SU-DHL-6 (cell line): ENCODE measurements around the gene QPCTL.

Experiments
- CTCF ChIP-seq: fragments of 200-600 bp; sonication (generic); IDR thresholded peaks from one replicate; pipeline ENCODE4 v1.5.1; 2017; ENCODE audit warnings: antibody characterized with exemption, mild to moderate bottlenecking, low read length, moderate library complexity; ENCODE audit not compliant: insufficient read depth, poor library complexity, severe bottlenecking
- EZH2phosphoT487 ChIP-seq: fragments of 200-600 bp; sonication (generic), shearing (Covaris generic); conservative IDR thresholded peaks from 2 replicates; pipeline ENCODE4 v1.6.1; 2018; ENCODE audit warnings: mild to moderate bottlenecking, antibody characterized with exemption, low read length, moderate library complexity, mixed read lengths

GRCh38 chr19:45733160-45733810 lies 40.8 kb downstream of the QPCTL start, which contains the start of gene MEIOSIN:
- TF ChIP-seq CTCF (no peak), EZH2phosphoT487 (no peak)
